Measurements from ENCODE around the gene ADAMTS17.

The ADAMTS17 gene, protein sequence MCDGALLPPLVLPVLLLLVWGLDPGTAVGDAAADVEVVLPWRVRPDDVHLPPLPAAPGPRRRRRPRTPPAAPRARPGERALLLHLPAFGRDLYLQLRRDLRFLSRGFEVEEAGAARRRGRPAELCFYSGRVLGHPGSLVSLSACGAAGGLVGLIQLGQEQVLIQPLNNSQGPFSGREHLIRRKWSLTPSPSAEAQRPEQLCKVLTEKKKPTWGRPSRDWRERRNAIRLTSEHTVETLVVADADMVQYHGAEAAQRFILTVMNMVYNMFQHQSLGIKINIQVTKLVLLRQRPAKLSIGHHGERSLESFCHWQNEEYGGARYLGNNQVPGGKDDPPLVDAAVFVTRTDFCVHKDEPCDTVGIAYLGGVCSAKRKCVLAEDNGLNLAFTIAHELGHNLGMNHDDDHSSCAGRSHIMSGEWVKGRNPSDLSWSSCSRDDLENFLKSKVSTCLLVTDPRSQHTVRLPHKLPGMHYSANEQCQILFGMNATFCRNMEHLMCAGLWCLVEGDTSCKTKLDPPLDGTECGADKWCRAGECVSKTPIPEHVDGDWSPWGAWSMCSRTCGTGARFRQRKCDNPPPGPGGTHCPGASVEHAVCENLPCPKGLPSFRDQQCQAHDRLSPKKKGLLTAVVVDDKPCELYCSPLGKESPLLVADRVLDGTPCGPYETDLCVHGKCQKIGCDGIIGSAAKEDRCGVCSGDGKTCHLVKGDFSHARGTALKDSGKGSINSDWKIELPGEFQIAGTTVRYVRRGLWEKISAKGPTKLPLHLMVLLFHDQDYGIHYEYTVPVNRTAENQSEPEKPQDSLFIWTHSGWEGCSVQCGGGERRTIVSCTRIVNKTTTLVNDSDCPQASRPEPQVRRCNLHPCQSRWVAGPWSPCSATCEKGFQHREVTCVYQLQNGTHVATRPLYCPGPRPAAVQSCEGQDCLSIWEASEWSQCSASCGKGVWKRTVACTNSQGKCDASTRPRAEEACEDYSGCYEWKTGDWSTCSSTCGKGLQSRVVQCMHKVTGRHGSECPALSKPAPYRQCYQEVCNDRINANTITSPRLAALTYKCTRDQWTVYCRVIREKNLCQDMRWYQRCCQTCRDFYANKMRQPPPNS

DNA sequence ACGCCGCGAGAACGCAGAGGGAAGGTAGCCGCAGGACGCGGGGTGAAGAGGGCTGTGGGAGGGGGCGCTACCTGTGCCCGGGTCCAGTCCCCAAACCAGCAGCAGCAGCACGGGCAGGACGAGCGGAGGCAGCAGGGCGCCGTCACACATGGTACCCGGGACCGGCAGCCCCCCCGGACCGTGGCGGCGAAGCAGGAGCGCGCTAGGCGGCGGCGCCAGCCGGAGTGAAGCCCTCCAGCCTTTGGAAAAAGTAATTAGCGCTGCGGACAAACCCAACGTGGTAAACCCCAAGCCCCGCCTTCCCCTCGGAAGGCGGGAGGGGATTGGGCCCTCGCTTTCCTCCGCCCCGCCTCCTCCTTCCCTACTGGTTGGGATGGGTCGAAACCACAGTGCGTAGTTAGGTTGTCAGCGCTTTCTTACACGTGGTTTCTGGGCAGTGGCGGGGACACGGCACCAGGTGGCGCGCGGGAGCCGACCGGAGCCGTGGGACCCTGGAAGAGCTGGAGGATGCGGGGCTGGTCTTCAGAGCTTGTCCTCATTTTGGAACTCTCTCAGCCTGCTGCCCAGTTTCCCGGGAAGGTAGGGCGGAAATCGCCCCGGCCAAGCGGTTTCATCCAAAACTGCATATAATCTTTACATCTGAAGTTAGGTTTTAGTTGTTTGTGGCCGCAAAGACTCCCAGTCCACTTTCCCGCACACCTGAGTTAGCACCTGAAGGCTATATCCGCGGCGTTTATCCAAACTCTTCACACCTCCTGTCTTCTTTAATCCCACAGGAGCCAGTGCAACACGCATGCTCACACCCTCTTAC is at the start of gene ADAMTS17:
Gene ADAMTS17, minus strand, starts transcription at position 226 of the 811 bp plus-strand sequence. Its CDS starts 76 bp downstream, at position 150.
- DNase-seq, result peak; percentile 89 to 95 (median 94)

- no peak for DNase-seq
Measured at GRCh38 chr15:100385300-100386050, 43.7 kb upstream of the ADAMTS17 start.

DNA sequence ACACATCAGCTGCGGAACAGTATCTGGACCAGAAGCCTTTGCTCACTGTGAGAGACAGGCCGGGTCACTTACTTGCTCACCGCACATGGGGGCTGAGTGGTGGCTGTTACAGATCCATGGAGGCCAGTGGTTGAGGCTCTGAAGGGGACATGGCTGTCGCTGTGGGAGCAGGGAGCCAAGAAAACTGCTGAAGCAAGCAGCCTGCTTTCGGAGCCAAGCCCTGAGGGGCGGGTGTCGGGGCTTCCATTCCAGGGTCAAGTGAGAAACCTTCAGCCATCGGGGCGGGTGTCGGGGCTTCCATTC is 42.3 kb upstream of the ADAMTS17 start:
- DNase-seq, result peak in 1 of 6 experiments; percentile 21

GRCh38 chr15:100383302-100384107 is 41.7 kb upstream of the ADAMTS17 start:
- peak in 3 of 6 experiments; percentile 6 to 36 (median 21) for DNase-seq

GRCh38 chr15:100373942-100374341 is 32.2 kb upstream of the ADAMTS17 start:
- no peak for DNase-seq

- no peak for DNase-seq
Measured at GRCh38 chr15:100373120-100373896, 31.5 kb upstream of the ADAMTS17 start.

GRCh38 chr15:100372739-100373119 is 31.0 kb upstream of the ADAMTS17 start:
- no peak for DNase-seq

DNA sequence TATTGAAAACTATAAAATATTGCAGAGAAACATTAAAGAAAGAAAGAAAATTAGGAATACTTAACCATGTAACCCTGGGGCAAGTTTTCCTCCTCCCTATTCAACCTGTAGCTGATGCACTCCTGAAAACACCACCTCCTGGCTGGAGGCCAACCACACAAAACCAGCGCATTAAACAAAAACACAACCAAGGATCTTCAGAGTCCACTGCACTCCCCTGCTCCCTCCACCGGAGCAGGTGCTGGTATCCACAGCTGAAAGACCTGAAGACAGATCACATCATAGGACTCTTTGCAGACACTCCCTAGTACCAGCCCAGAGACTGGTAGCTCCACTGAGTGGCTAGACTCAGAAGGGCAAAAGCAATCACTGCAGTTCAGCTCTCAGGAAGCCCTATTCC is 13.6 kb upstream of the ADAMTS17 start:
- no peak for DNase-seq

DNA sequence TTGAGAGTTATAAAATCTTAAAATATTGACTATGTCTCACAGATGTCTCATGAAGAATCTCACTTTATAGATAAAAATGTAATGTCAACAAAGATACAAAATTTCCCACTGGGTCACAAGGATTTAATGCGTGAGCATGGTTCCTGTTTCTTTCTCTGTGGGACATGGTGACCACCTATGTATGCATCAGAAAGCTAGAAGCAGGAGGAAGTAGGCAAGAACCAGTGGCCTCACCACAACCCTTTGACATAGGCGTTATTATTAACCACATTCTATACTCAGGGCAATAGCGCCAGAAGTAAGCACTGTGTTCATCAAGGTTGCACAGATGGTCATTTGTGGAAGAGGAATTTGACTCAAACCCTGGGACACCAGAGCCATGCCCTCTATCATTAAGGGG is 11.7 kb upstream of the ADAMTS17 start:
- DNase-seq, result no peak

GRCh38 chr15:100350434-100351226 is 8.9 kb upstream of the ADAMTS17 start:
- DNase-seq, result no peak

DNA sequence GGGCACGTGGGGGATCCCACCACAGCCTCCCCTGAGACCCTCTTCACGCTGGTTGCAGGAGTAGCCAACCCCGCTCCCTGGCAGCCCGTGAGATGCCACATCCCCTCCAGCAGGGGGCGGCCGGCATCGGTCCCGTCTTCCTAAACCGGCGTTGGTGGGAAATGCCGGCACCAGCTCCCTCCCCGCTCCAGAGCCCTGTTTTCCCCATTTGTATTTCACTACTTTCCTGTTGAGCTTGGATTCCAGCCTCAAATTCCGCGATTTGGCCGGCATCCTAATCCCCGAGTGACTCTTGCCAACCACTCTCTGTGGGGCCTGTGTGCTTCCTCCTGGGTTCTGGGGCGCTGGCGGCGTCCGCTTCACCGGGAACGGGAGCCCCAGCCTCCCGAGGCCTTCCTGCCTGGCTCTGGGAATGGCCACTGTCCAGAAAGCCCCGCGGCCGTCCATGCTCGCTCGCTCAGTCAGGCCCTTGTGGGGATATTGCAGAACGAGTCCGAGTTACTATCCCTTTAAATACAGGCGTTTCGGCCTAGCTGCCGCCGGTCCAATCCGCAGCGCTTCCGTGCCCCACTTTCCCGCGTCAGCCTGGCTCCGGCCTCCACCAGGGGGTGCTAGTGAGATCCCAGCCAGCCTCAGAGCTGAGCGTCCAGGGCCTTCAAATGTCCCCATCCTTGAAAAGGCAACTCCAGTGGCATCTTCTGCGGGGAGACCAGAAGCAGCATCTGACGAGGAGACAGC is 8.1 kb upstream of the ADAMTS17 start:
- DNase-seq, result peak; percentile 71 to 90 (median 79)

- DNase-seq, result no peak
Measured at GRCh38 chr15:100349321-100349695, 7.5 kb upstream of the ADAMTS17 start.

- DNase-seq, result no peak
Measured at GRCh38 chr15:100348578-100348977, 6.8 kb upstream of the ADAMTS17 start.

- DNase-seq, result no peak
Measured at GRCh38 chr15:100346866-100347512, 5.2 kb upstream of the ADAMTS17 start.

GRCh38 chr15:100345438-100345837 is 3.7 kb upstream of the ADAMTS17 start:
- DNase-seq, result no peak

GRCh38 chr15:100343251-100343650 is 1.5 kb upstream of the ADAMTS17 start:
- no peak for DNase-seq

DNA sequence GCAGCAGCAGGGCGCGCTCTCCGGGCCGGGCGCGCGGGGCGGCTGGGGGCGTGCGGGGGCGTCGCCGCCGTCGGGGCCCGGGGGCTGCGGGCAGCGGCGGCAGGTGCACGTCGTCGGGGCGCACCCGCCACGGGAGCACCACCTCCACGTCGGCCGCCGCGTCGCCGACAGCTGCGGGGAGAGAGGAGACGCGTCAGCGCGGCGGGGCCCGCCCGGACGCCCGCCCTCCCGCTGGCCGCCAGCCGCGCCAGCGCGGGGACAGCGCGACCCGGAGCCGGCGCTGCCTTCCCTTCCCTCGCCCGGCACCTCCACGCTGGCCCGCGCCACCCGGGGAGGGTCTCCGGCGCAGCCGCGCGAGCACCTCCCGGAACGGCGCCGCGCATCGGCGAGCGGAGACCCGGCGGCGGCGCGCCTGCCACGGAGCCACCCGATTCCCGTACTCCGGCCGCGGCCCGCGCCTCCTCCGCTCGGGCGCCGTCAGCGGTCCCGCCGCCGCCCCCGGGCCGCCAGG is 481 bp downstream of the ADAMTS17 start:
- peak; percentile 7 to 65 (median 46) for DNase-seq

- peak in 2 of 6 experiments; percentile 6 to 29 for DNase-seq
Measured at GRCh38 chr15:100340721-100341238, 995 bp downstream of the ADAMTS17 start.
